Endothelial cell of umbilical vein (primary cell): ENCODE data around the gene RPLP1. TPM values are rescaled to one million over a fixed set of nuclear protein-coding genes. Genes with fewer than 3 reads are reported as not detected.

Source experiments
- BruUV-seq: library from RNA; stranded (reverse); fragments of 400-500 nt; replicated peaks from 2 replicates; lab custom pipeline; 2021; lab: Mats Ljungman, UMichigan
- CTCF ChIA-PET: fragments of 300-600, 350-600 bp; sonication (Branson Sonifier 250); formaldehyde crosslinking; loops from one replicate; lab custom pipeline; 2021; ENCODE audit warnings: antibody characterized with exemption, inconsistent platforms; lab: Charles Lee
- POLR2A ChIA-PET: fragments of 300-600, 350-600 bp; sonication (Branson Sonifier 250); formaldehyde crosslinking; loops from one replicate; lab custom pipeline; 2021; ENCODE audit warnings: antibody characterized with exemption, inconsistent platforms; lab: Charles Lee
- DNase-seq: peaks from one replicate; pipeline ENCODE4 v3.0.0-alpha.2; 2011; ENCODE audit warnings: low read depth, low spot score
- FAIRE-seq: peaks from 2 replicates; lab custom pipeline; 2011; peaks lifted over from hg19 to GRCh38; lab: Jason Lieb, UNC
- H2AFZ ChIP-seq: 2 replicates; pipeline ENCODE4 v1.6.0; 2012; ENCODE audit warnings: low read depth, low read length, control low read depth, inconsistent platforms
- H3K27ac ChIP-seq: 2 replicates; pipeline ENCODE4 v1.5.1; 2011; ENCODE audit warnings: low read depth, mild to moderate bottlenecking, control low read depth, low read length, moderate library complexity; ENCODE audit not compliant: insufficient read depth
- H3K27me3 ChIP-seq, 2 experiments: 2 replicates each; pipeline versions ENCODE4 v1.6.0 to v1.6.1; 2011; ENCODE audit warnings: low read length in 2 of 2, mixed read lengths in 1 of 2; ENCODE audit not compliant: control insufficient read depth in 2 of 2, insufficient read depth in 2 of 2
- H3K36me3 ChIP-seq, 2 experiments: 2 replicates in 1 of 2; 3 replicates in 1 of 2; pipeline ENCODE4 v1.5.1; 2011; ENCODE audit warnings: low read length in 2 of 2, mild to moderate bottlenecking in 1 of 2, moderate library complexity in 1 of 2; ENCODE audit not compliant: control insufficient read depth in 2 of 2, insufficient read depth in 2 of 2; ENCODE audit errors: extremely low read depth in 1 of 2
- H3K4me1 ChIP-seq: 3 replicates; pipeline ENCODE4 v1.5.1; 2011; ENCODE audit warnings: mild to moderate bottlenecking, low read length; ENCODE audit not compliant: control insufficient read depth, insufficient read depth; ENCODE audit errors: extremely low read depth
- H3K4me2 ChIP-seq: 2 replicates; pipeline ENCODE4 v1.6.1; 2011; ENCODE audit warnings: low read length, control low read depth, mixed read lengths; ENCODE audit not compliant: insufficient read depth
- H3K4me3 ChIP-seq, 3 experiments: fragments of 200-600 bp in 1 of 3; sonication (generic), shearing (Covaris generic) in 1 of 3; replicated peaks in 1 of 3; 2 replicates each; pipeline ENCODE4 v1.5.1; 2011 to 2016; ENCODE audit warnings: control low read depth in 3 of 3, low read length in 3 of 3, mild to moderate bottlenecking in 2 of 3, inconsistent platforms in 1 of 3, low read depth in 1 of 3, moderate library complexity in 1 of 3; ENCODE audit not compliant: insufficient read depth in 1 of 3
- H3K79me2 ChIP-seq: 2 replicates; pipeline ENCODE4 v1.6.0; 2012; ENCODE audit warnings: low read length, inconsistent platforms; ENCODE audit not compliant: control insufficient read depth, insufficient read depth
- H3K9ac ChIP-seq: replicated peaks from 2 replicates; pipeline ENCODE3; 2011; ENCODE audit warnings: low read length, control low read depth; ENCODE audit not compliant: insufficient read depth; ENCODE audit errors: extremely low read depth
- H3K9me1 ChIP-seq: replicated peaks from 3 replicates; pipeline ENCODE4 v1.6.0; 2011; ENCODE audit warnings: mild to moderate bottlenecking, low read length; ENCODE audit not compliant: control insufficient read depth, insufficient read depth; ENCODE audit errors: extremely low read depth
- H3K9me3 ChIP-seq: replicated peaks from 2 replicates; pipeline ENCODE4 v1.5.1; 2012; ENCODE audit warnings: low read length, inconsistent platforms; ENCODE audit not compliant: control insufficient read depth, insufficient read depth
- H4K20me1 ChIP-seq: replicated peaks from 2 replicates; pipeline ENCODE3; 2011; ENCODE audit warnings: mild to moderate bottlenecking, low read length; ENCODE audit not compliant: control insufficient read depth, insufficient read depth; ENCODE audit errors: extremely low read depth
- CTCF ChIP-seq, 2 donors: IDR thresholded peaks; 1 replicate in 1 of 2; 2 replicates in 1 of 2; pipeline ENCODE4 v1.5.1; 2011; ENCODE audit warnings: low read length in 2 of 2, mild to moderate bottlenecking in 2 of 2, moderate library complexity in 2 of 2, control low read depth in 1 of 2, inconsistent platforms in 1 of 2, low read depth in 1 of 2; ENCODE audit not compliant: insufficient read depth in 1 of 2; ENCODE audit errors: extremely low read depth in 1 of 2
- EZH2 ChIP-seq: IDR thresholded peaks from 2 replicates; pipeline ENCODE4 v1.6.1; 2012; ENCODE audit warnings: borderline replicate concordance, low read depth, mild to moderate bottlenecking, moderate library complexity, low read length, inconsistent platforms; ENCODE audit not compliant: severe bottlenecking
- FOS ChIP-seq: IDR thresholded peaks from 2 replicates; pipeline ENCODE4 v1.6.1; 2011; ENCODE audit warnings: mild to moderate bottlenecking, low read length, moderate library complexity, borderline replicate concordance; ENCODE audit not compliant: insufficient read depth
- GATA2 ChIP-seq: IDR thresholded peaks from 2 replicates; pipeline ENCODE4 v1.7.0; 2011; ENCODE audit warnings: low read depth, mild to moderate bottlenecking, moderate library complexity, mixed read lengths, low read length; ENCODE audit not compliant: insufficient read length, insufficient read depth
- JUN ChIP-seq: IDR thresholded peaks from 2 replicates; pipeline ENCODE4 v1.6.1; 2011; ENCODE audit warnings: borderline replicate concordance, low read depth; ENCODE audit not compliant: insufficient read length, insufficient read depth
- MAX ChIP-seq: IDR thresholded peaks from 2 replicates; pipeline ENCODE4 v1.6.1; 2011; ENCODE audit not compliant: insufficient read depth, insufficient read length
- MYC ChIP-seq: IDR thresholded peaks from one replicate; pipeline ENCODE4 v1.6.1; 2011; ENCODE audit warnings: mild to moderate bottlenecking, low read depth, low read length
- POLR2A ChIP-seq: IDR thresholded peaks from 2 replicates; pipeline ENCODE4 v1.6.1; 2012; ENCODE audit warnings: low read depth, mild to moderate bottlenecking, control low read depth, low read length
- POLR2AphosphoS5 ChIP-seq: IDR thresholded peaks from 2 replicates; pipeline ENCODE4 v1.6.1; 2012; ENCODE audit warnings: low read depth, mild to moderate bottlenecking, control low read depth, low read length, moderate library complexity; ENCODE audit not compliant: insufficient read depth
- dilution Hi-C: fragments of 300-500 bp; cut with MboI; formaldehyde crosslinking; loops from one replicate; pipeline ENCODE4 v1.15.0; 2019; ENCODE audit warnings: low sequenced_read_pairs; ENCODE audit not compliant: extremely low pct_ligation_motif_present
- intact Hi-C: fragments of 100-400 bp; cut with micrococcal nuclease; formaldehyde crosslinking; loops from one replicate; pipeline ENCODE4 v1.10.0; 2022
- polyA plus RNA-seq, 4 experiments: library from polyadenylated mRNA; depleted of rRNA in 3 of 4; stranded (reverse) in 3 of 4; unstranded in 1 of 4; fragments of >200 nt; gene quantifications; 2 replicates each; pipeline versions ENCODE4 v1.2.1 to v1.2.3, GENCODE V29; 2011 to 2012; ENCODE audit warnings: missing spikeins in 1 of 4
- total RNA-seq: library from RNA; stranded (reverse); gene quantifications from 2 replicates; pipeline ENCODE4 v1.2.3, GENCODE V29; 2021

Gene RPLP1
- total and polyA plus RNA-seq, 2 donors (not counting 3 experiments of a cell fraction or from before 2014, with no cell fraction given), result 1,603 to 2,985 TPM

DNA sequence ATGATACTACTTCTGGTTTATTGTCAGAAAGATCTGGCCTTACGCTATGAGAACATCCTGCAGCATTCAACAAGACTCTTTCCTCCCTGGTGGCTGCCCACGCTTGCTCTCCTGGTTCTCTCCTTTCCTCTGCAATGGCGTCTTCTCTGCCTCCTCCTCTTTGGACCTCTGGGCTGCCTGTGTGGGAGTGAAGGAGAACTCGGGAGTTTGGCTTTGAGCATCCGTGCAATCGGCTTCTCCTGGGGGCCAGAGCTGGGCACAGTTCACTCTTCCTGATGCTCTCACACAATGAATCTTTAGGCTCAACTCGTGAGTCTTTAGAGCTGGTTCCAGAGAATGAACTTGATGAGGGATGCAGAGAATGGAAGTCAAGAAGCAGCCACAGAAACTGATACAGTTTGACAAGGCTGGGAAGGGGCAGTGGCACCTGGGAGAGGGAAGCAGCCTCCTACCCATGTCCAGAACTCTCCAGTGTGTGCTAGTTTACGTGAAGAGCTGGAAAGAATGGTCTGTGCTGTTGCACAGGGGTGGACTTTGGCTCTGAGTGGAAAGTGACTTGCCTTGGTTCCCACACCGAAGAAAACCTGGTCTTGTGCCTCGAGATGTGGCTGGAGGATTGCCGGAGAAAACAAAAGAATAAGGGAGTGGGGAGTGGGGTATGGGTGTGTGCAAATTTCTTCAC, 37.9 kb downstream of the RPLP1 start:
- POLR2A ChIA-PET, result no interaction called here
- BruUV-seq, result no TSS peak
- no peak for FAIRE-seq

More for the DNA sequence above, 37.9 kb downstream of the RPLP1 start:
- H2AFZ ChIP-seq, result no peak overlapping the region
- no peaks in the 10 kb centered on the region for H3K9me3 ChIP-seq
- no peaks in the 10 kb centered on the region for H3K4me1 ChIP-seq
- H3K27ac ChIP-seq, result no peak overlapping the region
- H3K9ac ChIP-seq, result no peak overlapping the region
- no peak for DNase-seq
- H3K9me1 ChIP-seq, result no peaks in the 10 kb centered on the region
- intact Hi-C loops (no loop called here), dilution Hi-C loops (no loop called here)
- TF ChIP-seq CTCF (IDR thresholded peaks at IDR 0.05; ENCODE audit: extremely low read depth in 1 of 2, insufficient read depth in 1 of 2, low read depth in 1 of 2, low read length in 2 of 2) (no peak), POLR2AphosphoS5 (no peak), GATA2 (no peak), FOS (no peak), JUN (no peak), MAX (no peak), MYC (no peak), POLR2A (no peak), EZH2 (no peak)
- H3K4me2 ChIP-seq, result no peak overlapping the region
- no peaks in the 10 kb centered on the region for H3K79me2 ChIP-seq
- peaks cover 0 to 1% of the 10 kb centered on the region in 2 experiments for H3K27me3 ChIP-seq
- no peaks in the 10 kb centered on the region for H4K20me1 ChIP-seq
- no peaks in the 10 kb centered on the region for H3K36me3 ChIP-seq
- no peak overlapping the region for H3K4me3 ChIP-seq
- CTCF ChIA-PET, result interaction anchor here (1.5 kb wide), 1 partner anchor 12 kb away, joined by 4 read pairs; no protein-coding TSS in a partner anchor
